ENCODE measurements around the gene CGNL1. TPM values are rescaled to one million over a fixed set of nuclear protein-coding genes. Genes with fewer than 3 reads are reported as not detected.

The CGNL1 gene
- total and polyA plus RNA-seq, 7 donors, result 0.69 to 7.2 (median 2.4) TPM

GRCh38 chr15:57481038-57481705, 104.9 kb downstream of the CGNL1 start:
- Histone ChIP-seq H3K27ac (no peak overlapping the region), H3K4me3 (no peak overlapping the region), H3K27me3 (no peaks in the 10 kb centered on the region), H3K4me1 (no peaks in the 10 kb centered on the region), H3K9me3 (no peaks in the 10 kb centered on the region), H3K36me3 (no peaks in the 10 kb centered on the region)
- intact Hi-C loops (cut with DNase I), result no loop called here
- no peak for DNase-seq
- TF ChIP-seq, protein P1, sequence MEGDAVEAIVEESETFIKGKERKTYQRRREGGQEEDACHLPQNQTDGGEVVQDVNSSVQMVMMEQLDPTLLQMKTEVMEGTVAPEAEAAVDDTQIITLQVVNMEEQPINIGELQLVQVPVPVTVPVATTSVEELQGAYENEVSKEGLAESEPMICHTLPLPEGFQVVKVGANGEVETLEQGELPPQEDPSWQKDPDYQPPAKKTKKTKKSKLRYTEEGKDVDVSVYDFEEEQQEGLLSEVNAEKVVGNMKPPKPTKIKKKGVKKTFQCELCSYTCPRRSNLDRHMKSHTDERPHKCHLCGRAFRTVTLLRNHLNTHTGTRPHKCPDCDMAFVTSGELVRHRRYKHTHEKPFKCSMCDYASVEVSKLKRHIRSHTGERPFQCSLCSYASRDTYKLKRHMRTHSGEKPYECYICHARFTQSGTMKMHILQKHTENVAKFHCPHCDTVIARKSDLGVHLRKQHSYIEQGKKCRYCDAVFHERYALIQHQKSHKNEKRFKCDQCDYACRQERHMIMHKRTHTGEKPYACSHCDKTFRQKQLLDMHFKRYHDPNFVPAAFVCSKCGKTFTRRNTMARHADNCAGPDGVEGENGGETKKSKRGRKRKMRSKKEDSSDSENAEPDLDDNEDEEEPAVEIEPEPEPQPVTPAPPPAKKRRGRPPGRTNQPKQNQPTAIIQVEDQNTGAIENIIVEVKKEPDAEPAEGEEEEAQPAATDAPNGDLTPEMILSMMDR (IDR thresholded peaks at IDR 0.05), result no peak
- TF ChIP-seq POLR2A (IDR thresholded peaks at IDR 0.05), result no peak
- no peak for TF ChIP-seq EP300 (IDR thresholded peaks at IDR 0.05)
- WGBS, 2 donors, result 86 to 88% methylated on average over 3 of the region's 3 CpGs

DNA sequence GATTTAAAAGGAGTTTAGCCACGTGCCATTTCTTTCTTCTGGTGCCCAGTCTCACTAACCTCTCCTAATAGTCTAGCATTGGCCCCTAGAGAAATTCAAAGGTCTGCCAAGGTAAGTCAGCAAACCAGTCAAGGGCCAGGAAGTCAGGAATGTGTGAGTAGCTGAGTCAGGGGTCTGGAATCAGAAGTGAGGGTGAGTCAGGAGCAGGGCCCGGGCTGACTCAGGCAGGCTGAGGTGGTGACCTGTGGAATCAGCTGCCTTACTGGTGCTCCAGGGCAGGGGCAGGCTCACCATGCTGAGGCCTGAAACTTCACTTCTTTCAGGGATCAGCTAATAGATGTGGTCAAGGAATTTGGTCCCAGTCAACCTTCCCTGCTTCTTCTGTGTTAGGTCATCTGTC, 109.6 kb downstream of the CGNL1 start:
- Histone ChIP-seq H3K27me3 (no peaks in the 10 kb centered on the region), H3K4me1 (no peaks in the 10 kb centered on the region), H3K27ac (no peak overlapping the region), H3K36me3 (no peaks in the 10 kb centered on the region), H3K4me3 (no peak overlapping the region), H3K9me3 (no peaks in the 10 kb centered on the region)
- intact Hi-C loops (cut with DNase I), result no loop called here
- DNase-seq, result no peak
- WGBS, 2 donors, result 37 to 43% methylated on average over 2 of the region's 2 CpGs
- TF ChIP-seq POLR2A (IDR thresholded peaks at IDR 0.05), result no peak
- TF ChIP-seq POLR2AphosphoS5 (IDR thresholded peaks at IDR 0.05), result no peak
- no peak for TF ChIP-seq EP300 (IDR thresholded peaks at IDR 0.05)
- TF ChIP-seq, protein P1 (IDR thresholded peaks at IDR 0.05), result no peak

DNA sequence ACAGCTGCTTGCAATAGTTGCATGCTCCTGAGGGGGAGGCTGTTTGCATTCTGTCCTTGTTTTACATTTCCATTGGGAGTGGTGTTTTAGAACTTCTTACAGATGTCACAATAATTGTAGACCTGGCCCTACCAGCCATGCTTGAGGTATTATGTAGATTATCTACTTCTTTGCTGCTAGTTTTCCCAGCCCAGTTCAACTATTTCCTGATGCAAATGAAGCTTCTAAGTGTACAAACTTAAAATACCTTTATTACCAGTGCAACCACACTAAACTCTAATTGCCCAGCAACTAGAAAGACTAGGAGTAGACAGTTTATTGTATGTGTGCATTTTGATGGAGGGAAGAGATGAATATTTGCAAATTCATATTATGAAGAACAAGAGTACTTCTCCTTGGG, 110.5 kb downstream of the CGNL1 start:
- H3K9me3 ChIP-seq, result no peaks in the 10 kb centered on the region
- H3K27ac ChIP-seq, result no peak overlapping the region
- H3K4me1 ChIP-seq, result no peaks in the 10 kb centered on the region
- TF ChIP-seq POLR2AphosphoS5 (IDR thresholded peaks at IDR 0.05) (no peak), EP300 (IDR thresholded peaks at IDR 0.05) (no peak), POLR2A (IDR thresholded peaks at IDR 0.05) (no peak)
- TF ChIP-seq, protein P1 (IDR thresholded peaks at IDR 0.05), result no peak
- H3K4me3 ChIP-seq, result no peak overlapping the region
- no peak for DNase-seq
- no peaks in the 10 kb centered on the region for H3K27me3 ChIP-seq
- intact Hi-C loops (cut with DNase I), result no loop called here
- no peaks in the 10 kb centered on the region for H3K36me3 ChIP-seq

DNA sequence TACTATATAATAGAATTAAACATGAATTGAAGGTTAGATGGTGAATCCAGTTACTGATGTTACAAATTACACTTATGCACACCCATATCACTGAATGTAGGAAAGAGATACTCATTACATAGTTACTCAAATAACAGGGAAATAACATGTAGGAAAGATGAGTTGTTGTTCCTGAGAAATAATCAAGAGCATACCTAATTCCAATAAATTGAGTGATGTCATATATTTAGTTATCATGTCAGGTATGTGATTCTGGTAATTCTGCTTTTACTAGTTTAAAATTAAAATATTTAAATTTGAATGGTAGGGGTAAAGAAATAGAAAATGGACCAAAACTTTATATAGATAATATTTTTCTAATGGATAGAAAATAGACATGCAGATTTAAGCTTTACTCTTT, 112.8 kb downstream of the CGNL1 start:
- intact Hi-C loops (cut with DNase I), result no loop called here

More for the DNA sequence above, 112.8 kb downstream of the CGNL1 start:
- H3K36me3 ChIP-seq, result no peaks in the 10 kb centered on the region
- H3K9me3 ChIP-seq, result no peaks in the 10 kb centered on the region
- H3K27me3 ChIP-seq, result no peaks in the 10 kb centered on the region
- H3K27ac ChIP-seq, result no peak overlapping the region
- DNase-seq, result no peak
- H3K4me1 ChIP-seq, result no peaks in the 10 kb centered on the region
- TF ChIP-seq, protein P1 (IDR thresholded peaks at IDR 0.05), result no peak
- TF ChIP-seq POLR2AphosphoS5 (IDR thresholded peaks at IDR 0.05) (no peak), POLR2A (IDR thresholded peaks at IDR 0.05) (no peak), EP300 (IDR thresholded peaks at IDR 0.05) (no peak)
- H3K4me3 ChIP-seq, result no peak overlapping the region
